Fibroblast of peridontal ligament (primary cell): ENCODE measurements around the gene CACNA1C.
"Not testable (repeated sequence)": the region's sequence is repeated elsewhere in the genome, so short reads cannot be mapped to it uniquely, and the experiment has no call there.

ENCODE experiments used
- DNase-seq: peaks from one replicate; pipeline ENCODE4 v3.0.0-alpha.2; 2010; ENCODE audit errors: extremely low read depth

Gene CACNA1C

DNA sequence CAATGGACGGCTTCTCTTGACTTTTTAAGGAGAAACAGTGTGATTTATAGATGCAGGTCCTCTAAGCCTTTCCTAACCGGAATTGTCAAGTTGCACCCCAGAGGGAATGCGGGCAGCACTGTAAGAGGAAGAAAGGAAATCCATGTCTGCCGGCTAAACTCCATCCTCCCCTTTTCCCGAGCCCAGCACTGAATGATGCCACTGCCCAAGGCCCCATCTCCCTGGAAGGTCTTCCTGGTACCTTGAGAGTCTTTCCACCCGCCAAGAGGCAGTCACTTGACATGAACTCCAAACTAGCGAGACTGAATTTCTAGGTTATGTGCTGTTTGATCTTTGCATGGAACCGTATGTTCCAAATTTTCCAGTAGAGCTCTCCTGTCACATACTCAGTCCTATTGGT lies 428.6 kb downstream of the CACNA1C start:
- DNase-seq, result no peak

DNA sequence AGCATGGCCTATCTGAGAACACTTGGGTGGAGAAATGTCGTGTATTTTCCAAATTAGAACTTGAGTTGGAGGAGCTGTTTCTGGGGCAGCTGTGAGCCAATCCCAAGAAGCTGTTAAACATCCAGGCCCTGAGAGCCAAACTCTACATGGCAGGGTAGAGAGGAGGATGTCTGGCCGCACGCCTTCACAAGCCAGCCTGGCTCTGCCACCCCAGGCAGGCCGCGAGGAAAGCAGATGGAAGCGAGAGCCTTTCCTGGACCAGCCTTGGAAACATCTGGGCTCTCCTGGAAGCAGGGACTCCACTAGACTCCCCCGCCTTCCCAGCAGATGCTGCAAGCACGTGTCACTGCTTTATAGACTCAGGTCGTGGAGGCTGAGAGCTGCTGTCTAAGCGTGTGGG lies 429.2 kb downstream of the CACNA1C start:
- DNase-seq, result no peak

DNA sequence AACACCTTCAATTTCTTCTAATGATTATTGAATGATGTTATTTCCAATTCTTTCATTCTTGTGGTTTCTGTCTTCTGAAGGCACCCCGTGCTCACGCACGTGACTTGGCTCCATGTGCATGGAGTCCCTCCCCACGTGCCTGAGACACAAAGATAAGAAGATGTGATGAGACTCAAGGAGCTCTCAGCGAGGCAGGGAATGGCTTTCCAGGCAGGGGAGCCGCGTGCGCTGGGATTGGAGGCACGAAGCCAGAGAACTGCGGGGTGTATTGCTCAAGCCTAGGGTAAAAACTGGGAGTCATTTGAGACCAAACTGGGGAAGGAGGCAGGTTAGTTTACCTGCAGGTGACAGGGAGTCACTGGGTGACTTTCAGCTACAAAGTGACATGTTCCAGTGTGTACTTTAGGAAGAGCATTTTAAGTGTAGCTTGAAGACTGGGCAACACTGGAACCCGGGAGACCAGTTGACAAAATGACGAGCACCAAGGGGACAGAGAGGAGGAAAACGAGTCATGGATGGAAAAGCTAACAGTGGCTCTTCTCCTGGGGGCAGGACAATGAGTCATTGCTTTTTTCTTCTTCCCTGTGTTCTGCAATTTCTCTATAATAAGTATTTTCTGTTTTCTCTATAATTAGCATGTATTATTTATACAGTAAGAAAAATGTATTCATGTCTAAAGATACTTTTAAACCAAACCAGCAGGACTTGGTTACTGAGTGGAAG lies 430.3 kb downstream of the CACNA1C start:
- DNase-seq, result no peak

- DNase-seq, result no peak
Measured at GRCh38 chr12:2483713-2484112, 430.9 kb downstream of the CACNA1C start.

DNA sequence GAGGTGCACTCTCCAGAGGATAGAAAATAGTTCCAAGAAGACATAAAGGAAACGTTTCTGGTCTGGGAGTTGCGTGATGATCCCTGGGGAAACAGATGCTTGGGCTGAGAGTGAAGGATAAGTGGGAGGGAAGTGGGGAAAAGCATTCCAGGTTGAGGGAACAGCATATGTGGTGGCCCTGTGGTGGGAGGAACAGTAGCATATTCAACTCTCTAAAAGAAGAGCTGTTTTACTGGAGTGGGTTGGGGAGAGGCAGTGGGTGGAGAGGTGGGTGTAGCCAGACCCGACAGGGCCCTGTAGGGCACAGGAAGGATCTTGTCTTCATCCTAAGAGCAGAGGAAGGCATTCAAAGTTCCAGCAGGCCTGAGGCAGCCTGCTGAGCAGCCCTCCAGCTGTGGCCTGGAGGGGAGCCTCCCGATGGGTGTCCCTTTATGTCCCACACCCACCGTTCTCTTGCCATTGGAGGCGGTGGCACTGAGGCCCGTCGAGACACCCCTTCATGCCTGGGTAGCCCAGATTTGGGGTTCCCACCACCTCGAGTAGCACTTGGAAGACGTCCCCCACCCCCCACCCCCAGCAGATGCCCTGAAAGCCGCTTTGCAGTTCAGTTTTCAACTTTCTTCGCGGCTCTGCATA lies 431.5 kb downstream of the CACNA1C start:
- no peak for DNase-seq

DNA sequence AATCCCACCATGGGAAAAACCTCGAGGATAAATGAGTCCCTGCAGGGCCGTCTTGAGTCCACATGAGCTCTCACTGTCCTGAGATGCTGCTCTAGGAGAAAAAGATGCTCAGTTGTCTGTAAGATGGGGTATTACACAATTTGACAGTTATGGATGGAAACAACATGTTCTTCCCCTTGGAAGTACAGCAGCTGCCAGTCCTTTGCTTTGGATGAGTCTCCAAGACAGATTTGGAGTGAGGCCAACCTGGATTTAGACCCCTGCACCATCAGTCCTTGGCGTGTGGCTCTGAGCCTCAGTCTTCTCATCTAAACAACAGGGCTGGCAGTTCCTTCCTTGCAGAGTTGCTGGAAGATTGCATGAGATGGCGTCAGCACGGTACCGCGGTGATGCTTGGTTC lies 432.9 kb downstream of the CACNA1C start:
- DNase-seq, result no peak

GRCh38 chr12:2486796-2487195 lies 434.0 kb downstream of the CACNA1C start:
- no peak for DNase-seq

- peak; percentile 66 for DNase-seq
Measured at GRCh38 chr12:2487278-2487677, 434.5 kb downstream of the CACNA1C start.

- DNase-seq, result no peak
Measured at GRCh38 chr12:2488131-2488530, 435.3 kb downstream of the CACNA1C start.

- DNase-seq, result no peak
Measured at GRCh38 chr12:2488596-2488995, 435.8 kb downstream of the CACNA1C start.

- no peak for DNase-seq
Measured at GRCh38 chr12:2489275-2489674, 436.5 kb downstream of the CACNA1C start.

GRCh38 chr12:2490831-2491230 lies 438.0 kb downstream of the CACNA1C start:
- no peak for DNase-seq

- DNase-seq, result not testable (repeated sequence)
Measured at GRCh38 chr12:2491349-2491748, 438.6 kb downstream of the CACNA1C start.

DNA sequence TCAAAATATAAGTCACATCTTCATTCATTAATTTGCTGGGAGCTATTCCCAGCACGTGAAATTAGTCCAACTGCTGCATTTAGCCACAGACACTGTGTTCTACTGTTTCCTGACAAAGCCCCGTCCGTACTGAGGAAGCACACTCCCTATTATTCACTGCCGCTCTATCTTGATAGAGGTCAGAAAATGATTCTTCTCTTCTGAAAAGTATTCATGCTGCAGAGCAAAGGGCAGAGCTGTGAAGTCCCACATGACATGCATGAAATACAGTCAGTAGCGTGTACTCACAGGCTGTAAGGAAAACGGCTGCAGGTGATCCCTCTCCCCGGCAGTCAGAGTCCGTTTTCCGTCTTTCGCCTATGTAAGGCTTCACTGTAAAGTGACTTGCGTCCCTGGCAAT lies 439.4 kb downstream of the CACNA1C start:
- no peak for DNase-seq

GRCh38 chr12:2493086-2493485 lies 440.3 kb downstream of the CACNA1C start:
- no peak for DNase-seq

DNA sequence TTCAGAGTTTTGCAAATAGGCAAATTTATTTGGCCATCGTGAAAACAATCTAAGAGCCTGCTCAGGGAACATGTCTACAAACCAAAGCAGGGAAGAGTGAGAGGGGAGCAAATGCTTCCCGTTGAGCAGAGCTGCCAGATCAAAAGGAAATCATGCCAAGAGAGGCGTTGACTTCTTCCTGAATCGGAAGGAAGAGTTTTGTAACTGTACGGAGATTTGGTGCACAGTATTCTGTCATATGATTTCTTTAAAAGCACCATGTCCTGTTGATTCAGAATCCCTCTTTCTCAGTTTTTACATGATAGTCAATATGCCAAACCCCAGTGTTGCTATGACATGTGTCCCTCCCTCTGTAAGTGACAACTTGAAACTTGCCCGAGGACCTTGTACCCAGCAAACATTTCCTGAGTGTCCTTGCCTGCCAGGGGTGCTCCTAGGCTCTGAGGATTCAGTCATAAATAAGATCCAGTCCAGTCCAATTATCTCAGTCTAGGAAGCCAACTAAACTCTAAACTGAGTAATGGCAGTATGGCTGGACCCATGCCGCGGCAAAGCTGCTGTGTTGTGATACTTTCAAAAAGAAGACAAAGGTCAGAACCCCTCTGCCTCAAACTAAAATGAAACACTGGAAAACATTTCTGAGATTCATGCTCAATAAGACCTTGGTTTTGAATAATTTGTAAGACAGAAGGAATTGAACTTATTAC lies 441.9 kb downstream of the CACNA1C start:
- DNase-seq, result peak; percentile 30

DNA sequence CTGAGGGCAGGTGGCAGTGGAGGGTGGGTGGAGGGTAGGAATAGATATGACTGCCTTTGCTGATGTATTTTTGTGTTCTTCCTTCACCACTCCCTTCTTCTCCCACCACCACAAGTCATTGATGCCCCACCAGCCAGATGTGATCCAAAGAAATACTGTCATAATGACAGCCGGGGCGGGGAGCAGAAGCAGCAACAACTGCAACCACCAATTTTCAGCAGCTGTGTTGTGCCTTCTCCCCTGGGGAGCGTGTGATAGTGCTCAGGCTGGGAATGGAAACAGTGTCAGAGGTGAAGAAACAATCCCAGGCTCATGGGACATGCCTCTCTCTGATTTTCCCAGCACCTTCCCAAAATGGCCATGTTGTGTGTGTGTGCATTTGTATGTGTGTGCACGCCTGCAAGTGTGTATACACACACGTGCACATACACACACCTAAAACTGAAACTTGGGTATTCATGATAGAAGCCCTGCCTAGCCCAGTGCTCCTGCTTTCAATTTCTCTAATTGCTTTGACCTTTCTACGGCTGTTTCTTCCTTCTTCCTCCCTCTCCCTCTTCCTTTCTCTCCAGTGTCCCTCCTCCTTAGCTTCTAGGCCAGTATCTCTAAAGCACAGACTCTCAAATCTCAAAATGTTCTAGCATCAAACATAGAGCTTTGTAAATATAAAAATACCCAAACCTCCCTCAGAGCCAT lies 442.8 kb downstream of the CACNA1C start:
- no peak for DNase-seq

DNA sequence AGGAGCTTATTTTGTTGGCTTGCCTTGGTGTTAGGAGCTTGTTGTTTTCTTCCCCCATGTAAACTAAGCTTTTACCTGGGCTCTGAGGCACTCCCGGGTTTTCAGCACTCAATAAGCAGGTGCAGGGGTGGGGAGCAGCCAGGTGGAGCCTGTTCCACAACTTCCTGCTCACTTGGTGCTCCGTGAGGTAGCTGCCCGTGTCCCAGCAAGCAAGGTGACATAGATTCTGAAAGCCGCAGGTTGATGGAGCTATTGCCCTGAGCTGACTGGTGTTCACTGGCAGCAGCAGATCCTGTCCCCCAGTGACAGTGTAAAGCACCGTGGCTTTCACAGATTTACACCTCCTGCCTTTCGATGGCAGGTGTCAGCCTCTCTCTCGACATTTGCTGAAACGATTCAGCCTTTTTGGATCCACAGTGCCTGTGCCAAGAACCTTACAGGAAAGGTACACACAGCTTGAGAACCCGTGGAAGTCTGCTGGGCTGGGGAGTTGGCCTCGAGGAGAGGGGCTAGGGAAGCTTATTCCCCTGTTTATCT lies 446.2 kb downstream of the CACNA1C start:
- DNase-seq, result no peak

DNA sequence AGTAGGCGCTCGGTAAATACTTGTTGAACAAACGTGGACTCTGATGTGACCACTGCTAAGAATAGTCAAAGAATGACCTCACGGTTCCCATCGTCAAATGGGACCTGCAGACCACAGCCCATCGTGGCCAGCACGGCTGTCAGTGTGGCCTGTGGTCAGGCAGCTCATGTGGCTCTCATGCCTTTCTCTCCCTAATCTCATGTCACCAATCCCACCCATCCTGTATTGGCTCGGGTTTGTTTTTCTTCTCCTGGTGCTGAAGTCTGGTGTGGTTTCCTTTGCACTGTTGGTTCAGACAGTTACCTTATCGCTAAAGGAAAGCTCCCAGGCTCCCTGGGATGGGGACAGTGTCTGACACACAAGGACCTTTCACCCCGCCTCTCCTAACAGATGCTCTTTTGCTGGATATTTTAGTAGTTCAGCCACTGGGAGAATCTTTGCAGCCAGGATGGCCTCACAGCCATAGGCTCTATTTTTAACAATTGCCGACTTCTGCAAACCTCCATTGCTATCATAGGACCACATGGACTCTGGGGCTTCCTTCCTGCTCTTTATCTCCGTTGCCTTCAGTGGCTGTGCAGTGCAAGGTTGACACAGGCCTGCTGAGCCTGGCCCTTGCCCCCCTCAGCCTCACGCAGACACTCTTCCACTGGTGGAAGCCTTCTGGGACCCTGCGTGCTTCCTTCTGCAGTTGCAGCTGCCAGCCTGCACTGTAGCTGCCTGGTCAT lies 448.8 kb downstream of the CACNA1C start:
- no peak for DNase-seq

DNA sequence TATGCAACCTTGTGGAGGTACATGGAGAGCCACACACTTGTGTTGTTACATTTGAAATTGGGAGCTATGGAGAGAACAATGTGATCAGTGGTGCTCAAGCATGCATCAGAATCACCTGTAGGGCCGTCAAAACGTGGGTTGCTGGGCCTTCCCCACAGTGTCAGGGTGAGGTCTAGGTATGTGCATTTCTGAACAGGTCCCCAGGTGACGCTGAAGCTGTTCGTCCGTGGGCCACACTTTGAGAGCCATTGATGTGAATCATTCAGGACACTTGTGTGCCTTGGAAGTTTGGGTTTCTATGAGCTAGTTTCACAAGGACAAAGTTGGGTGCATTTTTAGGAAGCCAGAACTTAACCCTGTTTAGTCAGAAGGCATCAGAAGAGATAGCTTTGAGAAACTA lies 450.2 kb downstream of the CACNA1C start:
- DNase-seq, result no peak

DNA sequence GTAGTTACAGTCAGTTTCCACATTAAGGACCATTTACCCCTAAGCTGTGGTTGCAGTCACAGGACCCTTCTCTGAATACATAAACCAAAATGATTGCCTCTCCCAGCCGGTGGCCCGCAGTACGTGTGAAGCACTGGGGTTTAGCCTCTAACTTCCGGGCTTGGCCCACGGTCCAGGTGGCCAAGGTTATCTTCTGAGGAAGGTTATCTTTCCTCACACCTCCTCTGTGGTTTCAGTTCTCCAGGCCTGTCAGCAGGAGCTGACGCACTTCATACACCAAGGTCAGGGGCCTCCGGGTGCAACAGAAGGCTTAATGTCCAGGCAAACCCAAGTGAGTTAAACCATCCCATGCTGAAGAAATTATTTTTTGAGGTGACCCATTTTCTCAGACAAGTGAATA lies 451.0 kb downstream of the CACNA1C start:
- DNase-seq, result no peak
